AG08395 (cell line): Measurements from ENCODE around the gene CACNB3.

Experiments
- DNase-seq: peaks from one replicate; pipeline ENCODE4 v3.0.0; 2012; ENCODE audit warnings: mixed read lengths, low spot score

Gene CACNB3

DNA sequence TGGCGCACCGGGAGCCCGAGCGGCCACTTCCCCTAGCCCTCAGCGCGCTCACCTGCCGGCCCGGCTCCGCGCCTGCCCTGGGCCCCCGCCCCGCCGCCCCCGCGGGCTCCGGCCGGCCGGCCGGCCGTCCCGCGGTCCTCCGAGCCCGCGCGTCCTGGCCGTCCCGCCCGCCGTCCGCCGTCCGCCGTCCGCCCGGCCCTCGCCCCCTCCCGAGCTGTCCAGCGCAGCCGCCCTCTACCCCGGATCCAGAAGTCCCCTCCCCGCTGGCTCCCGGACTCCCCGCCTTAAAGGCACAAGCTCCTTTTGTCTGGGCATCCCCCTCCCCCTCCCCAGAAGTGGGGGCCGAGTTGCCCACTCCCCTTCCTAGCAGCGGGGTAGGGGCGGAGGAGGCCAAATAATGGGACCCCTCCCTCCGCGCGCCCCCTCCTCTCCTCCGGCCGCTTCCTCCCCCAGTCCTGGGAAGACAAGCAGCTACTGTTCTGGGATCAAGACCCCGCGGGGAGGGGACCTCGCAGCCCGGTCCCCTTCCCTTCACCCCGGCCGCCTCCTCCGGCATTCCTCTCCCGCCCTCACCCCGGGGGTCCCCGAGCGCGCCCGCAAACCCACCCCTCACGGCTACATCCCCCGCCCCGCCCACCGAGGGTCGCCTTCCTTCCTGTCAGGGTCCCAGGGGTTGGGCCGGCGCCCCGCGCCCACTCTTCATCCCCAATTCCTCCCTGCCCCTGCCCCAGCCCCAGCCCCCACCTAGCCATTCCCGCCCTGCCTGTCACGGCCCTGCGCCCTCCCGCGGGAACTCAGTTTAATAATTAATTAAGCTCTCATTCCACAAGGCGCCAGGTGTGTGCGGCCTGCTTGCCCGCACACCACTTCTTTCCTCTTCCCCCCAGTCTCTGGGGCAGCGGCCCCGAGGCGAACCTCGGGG, 29.2 kb upstream of the CACNB3 start, which contains the start of gene ADCY6:
Gene ADCY6, minus strand, starts transcription at position 236 of the 922 bp plus-strand sequence. CDS start 5,655 bp downstream, outside the sequence.
- DNase-seq: peak; percentile 80

DNA sequence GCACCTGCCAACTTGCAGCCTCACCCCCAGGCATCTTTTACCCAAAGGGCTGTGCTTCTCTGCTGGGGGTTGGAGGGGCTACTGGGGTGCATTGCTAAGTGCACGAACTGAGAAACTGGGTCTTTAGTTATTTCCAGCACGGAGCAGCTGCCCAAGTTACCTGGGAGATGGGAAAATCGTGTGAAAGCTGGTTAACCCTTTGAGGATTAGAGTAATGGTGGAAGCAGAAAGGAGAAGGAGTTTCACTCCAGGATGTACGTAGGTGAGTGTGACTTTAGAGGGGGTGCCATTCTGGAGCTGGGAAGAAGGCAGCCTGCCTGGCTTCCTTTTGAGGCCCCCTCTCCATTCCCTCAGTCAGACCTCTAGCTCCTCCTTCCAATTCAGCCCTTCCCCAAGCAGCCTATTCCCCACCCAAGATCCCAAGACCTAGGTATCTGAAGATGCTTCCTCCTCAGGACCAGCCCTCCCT, 28.4 kb upstream of the CACNB3 start:
- no peak for DNase-seq

DNA sequence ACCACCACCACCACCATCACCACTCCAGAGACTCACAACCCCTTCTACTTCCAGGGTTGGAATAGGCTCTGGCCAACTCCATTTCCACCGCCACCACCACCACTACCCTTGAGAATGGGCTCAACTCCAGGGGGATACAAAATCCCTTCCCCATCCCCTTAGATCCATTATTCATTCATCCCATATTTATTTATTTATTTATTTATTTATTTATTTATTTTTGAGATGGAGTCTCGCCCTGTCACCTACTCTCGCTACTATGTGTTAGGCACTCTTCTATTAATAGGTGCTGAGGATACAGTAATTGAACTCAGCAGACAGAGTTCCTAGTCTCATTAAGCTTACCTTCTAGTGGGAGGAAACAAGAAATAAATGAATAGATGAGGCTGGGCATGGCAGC, 24.6 kb upstream of the CACNB3 start:
- no peak for DNase-seq

GRCh38 chr12:48794870-48795269, 23.4 kb upstream of the CACNB3 start:
- no peak for DNase-seq

DNA sequence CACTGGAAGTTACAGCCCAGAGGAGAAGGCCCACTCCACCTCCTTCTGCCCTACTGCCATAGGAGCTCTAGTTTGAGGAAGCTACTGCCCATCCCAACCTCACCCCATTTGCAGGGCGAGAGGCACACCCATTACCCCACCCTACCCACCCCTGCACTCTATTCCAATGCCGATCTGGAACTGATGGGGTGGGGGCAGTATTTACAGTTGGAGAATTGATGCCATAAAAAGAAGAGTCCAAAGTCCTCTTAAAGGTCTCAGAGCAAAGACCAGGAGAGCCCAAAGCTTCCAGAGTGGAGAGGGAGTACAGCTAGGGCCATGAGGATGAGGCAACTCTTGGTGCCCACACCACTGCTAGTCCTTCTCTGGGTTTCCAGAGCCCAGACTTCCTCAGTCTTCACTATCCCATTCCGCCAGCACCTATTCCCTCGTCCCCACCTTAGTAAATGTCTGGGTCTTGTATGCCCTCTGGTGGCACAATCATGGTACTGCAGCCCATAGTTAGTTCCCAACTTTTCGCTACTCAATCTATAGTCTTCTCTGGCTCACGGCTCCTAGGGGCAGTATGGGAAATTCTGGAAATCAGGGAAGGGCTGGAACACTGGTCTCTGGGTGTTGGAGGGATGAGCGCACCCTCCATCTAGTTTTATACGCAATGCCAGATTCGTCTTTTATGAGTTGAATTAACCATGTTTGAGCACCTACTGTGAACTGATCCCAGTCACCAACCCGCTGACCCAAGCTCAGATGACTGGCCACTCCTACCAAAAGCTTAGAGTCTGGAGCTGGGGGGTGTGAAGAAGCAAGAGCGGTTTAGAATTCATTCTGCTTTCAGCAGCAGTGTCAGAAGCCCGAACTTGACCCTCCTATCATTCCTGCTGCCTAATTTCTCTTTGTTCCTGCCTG, 22.5 kb upstream of the CACNB3 start:
- peak; percentile 90 for DNase-seq

DNA sequence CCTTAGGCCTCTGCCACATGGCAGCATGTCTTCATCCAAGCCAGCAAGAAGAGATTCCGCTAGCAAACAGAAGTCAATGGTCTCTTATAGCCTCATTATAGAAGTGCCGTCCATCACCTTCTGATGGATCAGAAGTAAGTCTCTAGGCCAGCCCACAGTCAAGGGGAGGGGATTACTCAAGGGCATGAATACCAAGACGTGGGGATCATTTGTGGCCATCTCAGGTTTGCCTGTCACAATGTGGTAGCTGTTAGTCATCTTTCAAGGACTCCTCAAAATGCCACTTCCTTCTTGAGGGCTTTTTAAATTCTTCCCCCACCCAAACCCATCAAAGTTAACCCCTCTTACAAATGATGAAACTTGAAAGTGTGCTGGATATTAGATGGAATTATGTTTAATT, 21.3 kb upstream of the CACNB3 start:
- no peak for DNase-seq

DNA sequence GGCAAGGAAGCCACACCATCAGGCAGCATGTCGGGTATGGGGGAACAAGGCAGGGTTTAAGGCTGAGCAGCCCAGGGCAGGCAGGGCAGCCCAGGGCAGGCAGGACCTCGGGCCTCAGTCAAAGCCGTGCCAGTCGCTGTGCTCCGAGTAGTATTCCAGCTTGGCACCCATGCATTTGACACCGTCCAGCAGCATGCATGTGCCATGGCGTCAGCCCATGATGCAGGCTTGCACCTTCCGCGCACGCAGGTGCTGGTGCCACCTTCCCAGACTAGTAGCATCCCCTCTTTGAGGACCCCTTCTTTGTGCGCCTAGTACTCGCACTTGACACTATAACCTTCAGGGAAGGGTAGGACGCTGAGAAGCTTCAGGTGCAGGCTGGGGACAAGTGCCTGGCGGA, 17.8 kb upstream of the CACNB3 start:
- no peak for DNase-seq

GRCh38 chr12:48800971-48801370, 17.3 kb upstream of the CACNB3 start:
- DNase-seq: no peak

- DNase-seq: no peak
Observed at GRCh38 chr12:48803675-48804074, 14.6 kb upstream of the CACNB3 start.

GRCh38 chr12:48807981-48808380, 10.3 kb upstream of the CACNB3 start:
- DNase-seq: no peak

DNA sequence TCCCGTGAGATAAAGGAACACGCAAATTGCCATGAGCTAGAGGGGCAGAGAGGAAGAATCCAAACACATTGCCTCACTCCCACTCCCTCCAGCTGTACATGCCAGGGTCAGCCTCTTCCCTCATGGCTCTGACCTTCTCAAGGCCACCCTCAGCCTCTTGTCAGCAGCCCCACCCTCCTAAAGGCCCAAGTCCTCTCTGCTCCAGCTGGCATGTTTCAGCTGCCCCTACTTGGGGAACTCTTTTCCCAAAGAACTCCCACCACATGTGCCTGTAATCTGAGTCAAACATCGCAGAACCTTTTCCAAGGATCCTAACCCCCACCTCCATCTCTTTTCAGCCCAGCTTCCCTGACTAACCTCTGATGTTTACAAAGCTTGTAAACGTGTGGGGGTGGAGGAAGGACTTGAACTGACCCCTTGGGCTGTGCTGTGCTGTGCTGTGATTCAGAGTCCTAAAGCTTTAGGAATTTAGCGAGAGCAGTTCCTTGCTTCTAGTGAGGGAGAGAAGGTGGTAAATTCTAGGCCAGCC, 7.3 kb upstream of the CACNB3 start:
- peak; percentile 68 for DNase-seq

- no peak for DNase-seq
Observed at GRCh38 chr12:48811437-48812090, 6.7 kb upstream of the CACNB3 start.

GRCh38 chr12:48812389-48812788, 5.9 kb upstream of the CACNB3 start:
- no peak for DNase-seq

GRCh38 chr12:48813465-48814261, 4.6 kb upstream of the CACNB3 start:
- no peak for DNase-seq

- DNase-seq: peak; percentile 94
Observed at GRCh38 chr12:48814262-48815125, 3.8 kb upstream of the CACNB3 start.

DNA sequence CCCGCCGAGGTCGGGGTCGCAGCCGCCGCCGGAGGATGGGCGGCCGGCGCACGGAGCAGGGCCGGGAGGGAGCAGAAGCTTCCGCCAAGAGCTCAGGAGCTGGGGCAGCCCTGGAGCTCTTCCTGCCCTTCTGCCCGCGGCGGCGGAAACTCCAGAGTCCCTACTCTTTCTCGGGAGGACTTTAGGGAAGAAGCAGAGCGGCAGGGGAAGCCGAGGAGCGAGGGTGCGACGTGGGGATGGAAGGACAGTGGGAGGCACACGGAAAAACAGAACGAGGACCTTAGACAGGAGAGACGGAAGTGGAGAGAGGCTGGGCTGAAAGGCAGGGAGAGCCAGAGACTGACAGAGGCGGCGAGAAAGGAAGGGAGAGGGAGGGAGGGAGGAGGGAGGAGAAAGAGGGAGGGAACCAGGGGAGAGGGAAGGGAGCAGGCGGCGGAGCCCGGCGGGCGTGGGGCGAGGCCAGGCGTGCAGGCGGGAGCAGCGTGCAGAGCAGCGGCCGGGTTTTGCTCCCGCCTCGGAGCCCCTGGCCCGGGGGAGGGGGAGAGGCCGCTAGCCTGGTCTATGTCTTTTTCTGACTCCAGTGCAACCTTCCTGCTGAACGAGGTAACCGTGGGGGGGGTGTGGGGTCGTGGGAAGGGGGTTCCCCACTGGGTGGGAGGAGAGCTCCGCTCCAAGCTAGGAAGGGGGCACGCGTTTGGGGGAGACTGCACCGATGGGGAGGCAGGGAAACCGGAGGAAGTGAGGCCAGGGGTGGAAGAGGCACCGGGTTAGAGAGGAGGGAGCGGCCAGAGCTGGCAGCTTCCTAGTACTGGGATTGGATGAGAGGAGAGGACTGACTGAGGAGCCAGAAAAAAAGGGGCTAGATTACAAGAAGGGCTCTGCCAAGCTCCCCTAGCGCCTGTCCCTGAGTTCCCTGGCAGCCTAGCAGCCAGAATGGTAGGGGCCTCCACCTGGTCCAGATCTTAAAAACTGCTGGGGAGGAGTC, 2.9 kb upstream of the CACNB3 start:
- DNase-seq: peak; percentile 83

GRCh38 chr12:48816143-48816854, 2.0 kb upstream of the CACNB3 start:
- no peak for DNase-seq
